NCI-H128 (cell line): Measurements from ENCODE around the gene SEMA4C.

Experiments used
- DNase-seq: peaks from one replicate; lab custom pipeline; 2025; ENCODE audit not compliant: unreplicated experiment; lab: John Stamatoyannopoulos, UW

The SEMA4C gene

DNA sequence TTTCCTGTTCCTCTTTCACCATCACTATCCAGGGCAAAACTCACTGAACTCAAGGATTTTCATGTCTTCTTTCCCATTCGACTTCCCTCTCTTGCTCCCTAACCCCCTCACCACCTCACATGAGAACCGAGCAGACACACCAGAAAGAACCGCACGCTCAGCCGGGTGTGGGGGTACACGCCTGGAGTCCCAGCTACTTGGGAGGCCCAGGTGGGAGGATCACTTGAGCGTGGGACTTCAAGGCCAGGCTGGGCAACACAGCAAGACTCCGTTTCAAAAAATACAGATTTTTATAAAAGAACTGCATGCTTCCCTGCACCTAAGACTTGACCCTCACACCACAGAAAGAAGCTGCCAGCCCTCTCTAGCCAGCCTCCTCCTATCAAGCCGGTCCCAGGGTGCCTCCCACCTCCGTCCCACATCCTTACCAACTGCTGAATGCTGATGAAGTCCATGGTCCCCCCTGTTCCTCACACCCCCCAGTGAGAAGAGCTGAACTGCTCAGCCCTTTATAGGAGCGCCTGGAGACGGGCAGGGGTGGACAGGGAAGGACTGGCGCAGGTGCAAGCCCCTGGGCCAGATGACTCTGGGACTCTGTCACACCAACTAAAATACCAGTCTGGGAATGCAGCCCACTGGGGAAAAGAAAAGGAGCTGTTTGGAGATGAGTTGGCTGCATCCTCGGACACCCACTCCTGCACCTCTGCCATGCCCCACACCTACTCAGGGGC is 26.2 kb downstream of the SEMA4C start, which contains the start of gene ANKRD23:
Gene ANKRD23 (minus strand): TSS at position 484 of the 731 bp plus-strand sequence. CDS start 29 bp downstream, at position 455.
- no peak for DNase-seq

DNA sequence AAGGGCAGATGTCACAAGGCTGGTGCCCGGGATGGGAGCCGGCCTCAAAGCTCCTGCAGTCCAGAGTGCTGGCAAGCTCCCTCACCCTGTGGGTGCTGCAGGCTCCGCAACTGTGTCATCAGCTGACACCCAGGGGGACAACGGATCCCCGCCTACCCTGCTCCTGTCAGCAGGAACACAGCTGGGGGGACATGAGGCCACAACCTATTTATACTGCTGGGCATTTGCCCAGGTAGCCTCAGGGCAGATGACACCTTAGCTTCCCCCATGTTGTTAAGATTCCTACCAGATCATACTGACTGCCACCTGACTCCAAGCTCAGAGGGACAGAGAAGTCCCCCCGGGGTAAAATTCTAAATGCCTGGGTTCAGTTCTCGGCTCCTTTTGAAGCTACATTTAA is 27.3 kb downstream of the SEMA4C start:
- no peak for DNase-seq

DNA sequence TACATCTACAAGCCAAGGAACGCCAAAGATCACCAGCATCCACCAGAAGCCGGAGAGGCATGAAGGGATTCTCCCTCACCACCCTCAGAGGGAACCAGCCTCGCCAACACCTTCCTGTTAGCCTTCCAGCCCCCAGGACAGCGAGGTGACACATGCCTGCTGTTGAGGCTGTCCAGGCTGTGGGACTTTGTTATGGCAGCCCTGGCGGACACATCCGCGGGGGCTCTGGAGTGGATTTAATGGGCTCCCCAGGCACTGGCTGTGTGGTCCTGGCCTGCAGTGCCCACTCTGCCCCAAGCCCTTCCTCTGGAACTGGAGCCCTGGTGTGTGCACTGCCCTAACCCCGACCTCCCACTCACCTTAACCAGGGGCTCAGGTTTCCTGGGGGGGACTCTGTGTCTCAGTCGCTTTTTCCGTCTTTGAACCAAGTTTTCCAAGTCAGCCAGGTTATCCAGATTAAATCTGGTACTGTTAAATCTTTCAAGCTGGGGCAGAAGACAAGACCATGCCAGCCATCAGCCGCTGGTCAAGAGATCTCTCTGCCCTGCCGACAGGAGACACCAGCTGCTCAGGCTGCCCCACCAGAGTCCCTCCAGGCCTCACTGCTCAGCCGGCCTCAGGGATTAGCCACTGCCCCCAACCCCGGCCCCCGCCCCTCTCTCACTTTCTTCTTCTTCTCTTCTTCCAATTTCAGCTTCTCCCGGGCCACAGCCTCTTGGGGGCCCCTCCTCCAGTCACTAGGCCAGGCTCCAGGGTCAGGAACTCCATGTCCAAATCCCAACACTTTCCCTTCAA is 28.0 kb downstream of the SEMA4C start:
- DNase-seq: no peak

DNA sequence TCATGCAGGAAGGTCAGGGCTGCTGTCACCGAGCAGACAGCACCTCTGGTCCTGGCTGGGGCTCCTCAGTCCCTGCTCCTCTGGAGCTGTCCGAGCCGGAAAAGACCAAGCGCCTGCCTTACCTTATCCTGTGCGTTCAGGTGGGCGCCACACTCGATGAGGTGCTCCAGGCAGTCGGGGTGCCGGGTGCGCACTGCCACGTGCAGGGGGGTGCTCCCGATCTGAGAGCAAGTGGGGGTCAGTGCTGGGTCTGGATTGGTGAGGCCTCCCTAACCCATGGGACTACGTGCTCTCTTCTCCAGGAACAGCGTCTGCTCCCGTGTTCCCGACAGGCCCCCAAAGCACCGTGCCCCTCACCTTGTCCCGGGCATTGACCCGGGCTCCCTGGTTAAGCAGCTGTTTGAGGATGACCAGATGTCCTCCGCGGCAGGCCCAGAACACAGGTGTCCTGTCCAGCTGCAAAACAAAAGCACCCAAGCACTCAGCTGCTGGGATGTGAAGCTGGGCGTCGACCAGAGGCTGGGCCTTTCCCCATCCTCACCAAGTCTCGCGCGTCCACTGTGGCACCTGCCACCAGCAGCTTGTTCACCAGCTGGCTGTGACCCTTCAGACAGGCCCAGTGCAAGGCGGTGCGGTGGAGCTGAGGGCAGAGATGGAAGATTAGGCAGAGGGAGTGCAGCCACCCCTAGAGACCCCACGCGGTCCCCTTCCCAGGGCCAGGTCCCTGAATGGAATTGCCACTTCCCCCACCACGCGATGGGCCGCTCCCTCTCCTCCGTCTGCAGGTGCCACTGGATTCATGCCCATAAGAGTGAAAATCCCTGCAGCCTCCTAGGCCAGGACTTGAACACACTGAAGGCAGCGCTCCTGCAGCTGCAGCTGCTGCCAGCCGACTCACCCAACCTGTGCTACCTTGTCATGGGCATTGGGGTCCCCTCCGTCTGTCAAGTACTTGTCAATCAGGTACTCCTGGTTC is 29.7 kb downstream of the SEMA4C start:
- DNase-seq: no peak

DNA sequence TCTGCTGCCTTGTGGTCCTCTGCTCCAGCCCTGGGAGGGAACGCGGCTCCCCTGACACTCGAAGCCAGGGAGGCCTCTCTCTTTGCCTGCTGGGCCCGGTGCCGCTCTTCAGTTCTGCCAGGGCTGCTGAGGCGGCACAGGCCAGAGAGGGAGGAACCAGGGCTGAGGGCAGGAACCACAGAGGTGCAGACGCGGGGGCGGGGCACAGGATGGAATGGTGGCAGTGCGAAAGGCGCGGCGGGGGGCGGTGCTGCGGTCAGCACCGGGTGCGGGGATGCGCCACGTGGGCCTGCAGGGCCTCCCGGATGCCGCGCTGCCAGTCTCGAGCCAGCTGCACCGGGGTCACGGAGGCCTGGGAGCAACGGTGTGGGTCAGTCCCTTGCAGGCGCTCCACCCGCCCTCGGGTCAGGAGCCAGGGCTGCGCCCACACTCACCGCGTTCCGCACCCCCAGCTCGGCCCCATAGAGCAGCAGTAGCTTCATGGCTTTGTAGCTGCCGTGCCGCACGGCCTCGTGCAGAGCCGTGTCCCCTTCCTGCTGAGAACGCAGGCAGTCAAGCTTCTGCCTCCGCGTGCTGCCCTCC is 30.5 kb downstream of the SEMA4C start:
- no peak for DNase-seq

DNA sequence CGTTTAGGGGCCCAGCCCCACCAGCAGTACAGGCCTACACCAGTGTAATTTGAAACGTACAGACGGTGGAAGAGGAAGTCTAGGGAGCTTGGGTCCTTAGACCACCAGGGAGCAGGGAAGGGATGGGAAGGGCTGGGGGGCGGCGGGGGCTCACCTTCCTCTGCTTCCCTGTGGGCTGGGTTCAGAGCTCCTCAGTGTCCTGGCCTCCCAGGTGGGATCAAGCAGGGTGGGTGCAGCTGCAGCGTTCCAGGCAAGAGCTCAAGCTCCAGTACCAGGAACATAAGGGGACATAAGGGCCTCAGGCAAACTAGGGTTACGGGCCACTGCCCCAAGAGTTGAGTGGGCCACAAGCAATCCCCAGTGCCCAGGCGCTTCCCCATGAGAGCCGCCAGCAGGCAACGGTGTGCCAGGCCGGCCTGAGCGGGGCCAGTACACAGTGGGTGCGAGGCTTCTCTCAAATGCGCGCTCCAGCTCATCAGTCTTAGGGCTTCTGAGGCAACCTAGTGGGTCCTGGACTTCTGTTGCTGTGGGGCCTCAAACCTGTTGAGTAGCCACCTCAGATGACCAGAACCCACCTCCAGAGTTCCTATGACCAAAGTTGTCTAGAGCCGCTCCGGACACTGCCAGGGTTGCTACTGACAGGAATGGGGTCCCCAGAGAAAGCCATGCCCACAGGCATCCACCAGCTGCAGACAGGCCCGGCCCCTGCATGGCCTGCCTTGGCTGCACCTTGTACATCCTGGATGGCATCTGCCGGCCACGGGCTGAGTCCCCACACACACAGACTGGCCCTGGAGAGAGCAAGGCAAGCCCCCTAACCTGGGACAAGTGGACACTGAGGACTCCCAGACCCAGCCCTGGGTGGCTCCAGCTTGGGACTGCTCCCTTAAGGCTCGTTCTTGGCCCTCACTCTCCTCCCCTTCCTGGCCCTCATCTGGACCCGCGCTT is 31.3 kb downstream of the SEMA4C start:
- no peak for DNase-seq

DNA sequence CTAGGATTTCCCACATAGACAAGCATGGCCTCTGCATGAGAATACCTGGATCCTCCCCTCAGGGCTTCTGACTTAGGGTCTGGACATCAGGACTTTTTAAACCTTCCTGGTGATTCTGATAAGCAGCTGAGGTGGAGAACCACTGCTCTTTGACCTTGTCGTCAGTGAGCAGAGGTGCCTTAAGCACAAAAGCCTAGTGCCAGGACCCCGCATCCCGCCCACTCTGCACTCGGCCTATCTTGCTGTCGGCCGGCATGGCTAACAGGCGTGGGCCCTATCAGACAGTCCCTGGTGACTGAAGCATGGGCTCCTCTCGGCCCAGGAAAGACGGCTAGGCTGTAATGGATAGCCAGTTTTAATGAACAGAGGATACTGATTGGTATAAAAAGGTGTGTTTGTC is 32.3 kb downstream of the SEMA4C start:
- no peak for DNase-seq

DNA sequence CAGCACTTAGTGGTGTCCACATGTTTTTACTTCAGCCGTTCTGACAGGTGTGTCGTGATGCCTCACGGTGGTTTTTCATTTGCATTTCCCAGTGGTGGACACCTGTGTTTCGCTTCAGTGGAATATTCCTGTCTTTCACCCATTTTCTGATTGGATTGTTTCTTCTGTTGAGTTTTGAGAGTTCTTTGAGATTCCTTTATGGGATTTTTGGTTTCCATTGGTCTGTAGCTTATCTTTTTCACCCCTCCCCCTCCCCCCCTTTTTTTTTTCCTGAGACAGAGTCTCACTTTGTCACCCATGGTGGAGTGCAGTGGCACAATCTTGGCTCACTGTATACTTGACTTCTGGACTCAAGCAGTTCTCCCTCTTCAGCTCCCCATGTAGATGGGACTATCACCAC is 34.0 kb downstream of the SEMA4C start:
- no peak for DNase-seq

DNA sequence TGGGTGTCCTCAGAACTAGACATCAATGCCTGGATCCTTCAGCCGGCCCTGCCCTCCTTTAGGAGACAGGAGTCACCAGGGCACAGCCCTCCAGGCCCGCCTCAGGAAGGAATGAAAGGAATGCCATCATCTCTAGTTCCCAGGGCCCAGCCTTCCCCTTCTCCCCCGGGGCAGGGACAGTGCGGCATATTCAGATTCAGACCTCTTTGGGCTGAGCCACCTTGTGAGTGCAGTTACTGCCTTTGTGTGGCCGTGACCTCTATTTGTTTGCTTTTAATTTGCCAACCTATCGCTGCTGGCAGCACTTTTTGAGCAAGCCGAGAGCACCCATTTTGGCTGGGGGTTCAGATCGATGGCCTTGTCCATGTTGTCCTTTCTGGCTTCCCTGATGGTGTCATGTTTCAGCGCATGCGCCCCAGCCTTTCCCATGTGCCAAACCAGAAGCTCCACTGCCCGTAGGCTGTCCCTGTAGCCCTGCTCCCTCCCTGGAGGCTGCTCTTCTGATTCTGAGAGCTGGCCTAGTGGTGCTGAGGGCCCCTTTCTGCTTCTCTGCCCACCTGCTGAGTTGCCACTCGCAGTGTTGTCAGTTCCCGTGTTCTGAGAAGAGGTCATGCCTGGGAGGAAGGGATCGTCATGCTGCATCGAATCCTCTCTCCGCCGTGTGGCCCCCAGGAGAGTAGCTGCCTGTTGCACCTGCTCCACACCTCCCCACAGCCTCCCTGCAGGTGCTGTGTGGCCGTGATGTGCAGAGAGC is 36.9 kb downstream of the SEMA4C start:
- DNase-seq: peak; percentile 86

DNA sequence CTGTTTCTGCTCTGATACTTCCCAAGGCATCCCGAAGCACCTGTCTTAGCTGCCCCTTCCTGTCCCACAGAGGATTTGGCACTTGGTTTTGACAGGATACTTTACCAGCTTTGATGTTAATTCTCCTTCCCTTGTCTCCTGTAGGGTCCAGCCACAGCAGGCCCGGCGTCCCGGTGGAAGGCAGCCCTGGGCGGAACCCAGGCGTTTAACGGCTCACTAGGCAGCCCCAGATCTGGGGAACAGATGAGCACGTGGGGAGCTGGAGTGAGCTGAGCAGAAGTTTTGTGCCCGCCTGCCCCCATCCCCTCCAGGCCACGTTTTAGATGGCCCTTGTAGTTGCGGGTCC is 37.5 kb downstream of the SEMA4C start:
- DNase-seq: no peak

DNA sequence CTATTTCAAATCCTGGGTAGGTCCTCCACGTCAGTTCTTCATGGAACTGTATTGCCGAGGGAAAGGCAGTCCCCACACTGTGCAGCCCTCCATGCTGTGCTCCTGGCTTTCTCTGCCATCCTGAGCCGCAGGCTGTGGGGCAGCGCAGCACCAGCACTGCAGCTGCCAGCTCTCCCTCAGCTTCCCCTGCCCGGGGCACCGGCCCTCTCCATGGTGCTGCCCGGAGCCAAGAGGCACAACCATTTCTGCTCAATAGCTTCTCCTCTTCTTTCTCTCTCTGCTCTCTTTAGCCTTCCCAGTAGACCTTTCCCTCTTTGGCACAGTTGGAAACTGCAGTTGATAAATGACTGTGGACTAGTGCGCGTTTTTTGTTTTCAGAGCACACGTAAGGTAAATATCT is 38.2 kb downstream of the SEMA4C start:
- DNase-seq: no peak

DNA sequence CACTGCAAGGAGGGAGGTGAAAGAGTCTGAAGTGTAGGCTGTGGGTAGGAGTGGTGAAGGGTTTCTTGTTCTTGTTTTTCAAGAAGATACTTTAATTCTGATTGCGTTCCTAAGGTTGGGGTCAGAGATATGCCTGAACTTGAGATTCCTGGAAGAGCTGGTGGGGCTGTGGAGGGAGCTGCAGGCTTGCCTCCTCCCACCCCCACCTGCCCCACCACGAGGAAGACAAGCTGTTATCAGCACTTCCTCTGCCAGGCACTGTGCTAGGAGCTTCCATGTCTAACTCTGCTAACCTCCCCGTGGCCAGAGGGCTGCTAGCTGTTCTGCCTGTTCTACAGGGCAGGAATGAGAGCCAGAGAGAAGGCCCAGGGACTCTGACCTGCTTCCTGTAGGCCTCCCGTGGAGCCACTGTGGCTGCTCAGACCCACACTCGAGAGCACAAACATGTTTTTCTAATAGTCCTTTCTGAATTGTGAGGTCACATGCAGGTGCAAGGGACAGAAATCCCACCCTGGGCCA is 39.8 kb downstream of the SEMA4C start:
- DNase-seq: no peak

DNA sequence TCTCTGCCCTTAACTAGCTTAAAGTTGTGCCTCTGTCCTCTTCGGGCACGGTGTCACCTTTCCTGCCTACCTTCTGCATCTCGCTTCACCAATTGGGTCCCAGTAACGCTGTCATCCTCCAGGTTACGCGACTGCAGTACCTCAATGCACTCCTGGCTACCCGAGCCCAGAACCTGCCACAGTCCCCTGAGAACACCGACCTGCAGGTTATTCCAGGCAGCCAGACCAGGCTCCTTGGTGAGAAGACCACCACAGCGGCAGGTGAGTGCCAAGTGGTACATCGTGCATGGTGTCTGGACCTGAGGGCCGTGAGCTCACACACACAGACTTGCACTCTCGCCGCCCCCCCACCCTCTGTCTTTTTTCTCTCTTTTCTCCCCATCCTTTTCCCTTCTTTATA is 41.0 kb downstream of the SEMA4C start:
- DNase-seq: no peak

DNA sequence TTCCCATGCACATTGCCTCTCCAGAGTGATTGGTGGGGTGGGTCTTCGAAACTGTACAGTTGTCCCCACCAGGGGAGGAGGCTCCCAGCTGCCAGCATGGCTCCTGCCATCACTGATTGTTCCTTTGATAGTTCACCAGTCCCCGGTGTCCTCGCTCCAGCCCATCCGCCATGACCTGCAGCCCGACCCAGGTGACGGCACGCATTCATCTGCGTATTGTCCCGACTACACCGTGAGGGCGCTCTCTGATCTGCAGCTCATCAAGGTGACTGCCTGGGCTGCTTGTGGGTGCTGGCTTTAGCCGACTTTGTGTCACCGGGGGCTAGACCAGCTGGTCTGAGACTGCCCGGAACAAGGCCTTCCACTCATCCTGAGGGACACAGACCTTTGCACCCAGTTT is 41.4 kb downstream of the SEMA4C start:
- DNase-seq: no peak

DNA sequence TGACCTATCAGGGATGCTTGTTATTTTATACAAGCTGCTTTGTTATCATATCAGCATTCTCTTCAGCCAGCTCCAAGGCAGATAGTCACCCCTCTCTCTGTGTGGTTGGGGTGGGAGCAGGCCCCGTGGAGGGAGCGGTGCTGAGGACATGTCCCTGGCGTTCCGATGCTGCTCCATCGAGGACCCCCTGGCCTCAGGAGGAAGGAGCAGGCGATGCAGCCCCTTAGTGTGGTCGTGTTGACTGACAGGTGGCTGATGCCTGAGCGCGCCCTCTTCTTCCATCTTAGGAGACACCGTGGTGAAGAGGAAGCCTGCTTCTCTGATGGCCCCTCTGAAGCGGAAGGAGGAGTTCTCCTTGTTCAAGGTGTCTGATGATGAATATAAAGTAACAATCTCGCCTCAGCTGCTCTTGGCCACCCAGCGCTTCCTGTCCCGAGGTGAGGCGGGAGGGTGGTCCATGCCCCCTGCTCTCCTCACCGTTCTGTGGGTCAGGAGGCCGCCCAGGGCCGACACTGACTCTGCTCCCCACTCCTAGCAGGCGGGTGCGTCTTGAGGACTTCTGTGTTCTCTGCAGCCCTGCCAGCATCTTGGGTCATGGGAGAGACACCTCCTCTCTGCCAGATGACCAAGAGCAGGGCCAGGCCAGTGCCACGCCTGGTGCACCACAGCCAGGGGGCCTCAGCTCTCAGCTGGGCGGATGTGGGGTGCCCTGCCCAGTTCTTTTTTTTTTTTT is 43.2 kb downstream of the SEMA4C start:
- DNase-seq: no peak

DNA sequence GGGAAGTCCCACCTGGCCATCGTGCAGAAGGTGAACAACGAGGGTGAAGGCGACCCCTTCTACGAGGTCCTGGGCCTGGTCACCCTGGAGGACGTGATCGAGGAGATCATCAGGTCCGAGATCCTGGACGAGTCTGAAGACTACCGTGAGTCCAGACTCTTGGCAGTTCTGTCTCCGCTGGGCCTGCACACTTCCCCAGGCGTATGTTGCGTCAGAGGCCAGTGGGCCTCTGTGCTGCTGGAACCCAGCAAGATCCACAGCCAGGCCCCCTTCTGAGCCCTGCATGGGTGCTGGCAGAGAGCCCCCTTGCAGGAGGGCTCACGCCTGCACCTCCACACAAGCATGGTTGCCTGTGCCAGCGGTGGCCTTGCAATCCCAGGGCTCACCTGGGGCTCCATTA is 44.8 kb downstream of the SEMA4C start:
- no peak for DNase-seq

DNA sequence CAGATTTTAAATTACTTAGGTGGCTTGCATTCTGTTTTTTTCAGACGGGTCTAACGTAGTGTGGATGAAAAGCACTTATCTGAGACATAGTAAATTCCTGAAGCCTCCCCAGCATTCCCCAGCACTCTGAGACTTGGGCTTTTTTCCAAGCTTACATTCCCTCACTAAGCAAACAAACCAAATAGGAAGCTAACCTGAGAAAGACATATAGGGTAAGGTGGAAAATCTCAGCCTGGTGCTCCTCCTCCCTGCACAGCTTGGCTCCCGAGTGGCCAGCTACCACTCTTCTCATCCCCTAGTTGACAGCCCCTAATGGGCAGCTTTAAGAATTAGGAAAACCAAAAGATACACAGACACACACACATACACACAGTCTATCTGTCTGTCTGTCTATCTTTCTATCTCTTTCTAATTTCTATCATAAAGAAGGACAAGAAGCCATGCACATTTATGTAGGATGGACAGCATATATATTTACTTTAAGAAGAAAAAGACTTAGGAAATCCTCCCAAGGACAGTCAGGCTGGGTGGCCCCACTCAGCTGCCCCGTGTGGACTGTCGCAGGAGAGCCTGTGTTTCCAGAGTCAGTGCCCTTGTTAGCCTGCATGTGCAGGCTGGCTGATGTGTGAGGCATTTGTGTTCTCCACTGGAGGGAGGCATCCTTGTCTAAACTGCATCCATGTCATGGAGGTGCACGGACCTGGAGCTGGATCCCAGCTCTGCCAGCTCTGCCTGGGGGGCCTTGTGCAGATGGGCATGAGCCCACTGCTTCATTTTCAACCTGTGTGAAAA is 45.6 kb downstream of the SEMA4C start:
- no peak for DNase-seq

DNA sequence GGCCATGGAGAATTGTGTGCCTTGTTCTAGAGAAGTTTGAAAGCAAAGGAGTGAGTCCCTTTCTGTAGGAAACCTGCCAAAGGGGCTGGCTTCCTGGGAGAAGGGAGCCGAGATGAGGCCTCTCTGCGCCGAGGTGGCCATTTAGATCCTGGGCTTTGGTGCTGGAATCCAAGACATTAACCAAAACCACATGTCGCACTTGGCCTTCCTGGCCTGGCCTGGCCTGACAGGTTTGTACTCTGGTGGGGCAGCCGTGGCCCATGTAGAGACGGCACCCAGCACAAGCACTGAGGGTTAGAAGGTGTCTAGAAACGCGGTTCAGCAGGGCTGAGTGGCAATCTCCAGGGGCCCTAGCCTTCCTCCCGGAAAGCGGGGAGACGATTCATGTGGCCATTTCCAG is 46.7 kb downstream of the SEMA4C start:
- DNase-seq: no peak
